GM12875 (cell line): Measurements from ENCODE around the gene SPIRE1.
"Not testable (repeated sequence)": the region's sequence is repeated elsewhere in the genome, so short reads cannot be mapped to it uniquely, and the experiment has no call there.

Source experiments
- H3K4me3 ChIP-seq: one replicate; pipeline ENCODE4 v1.5.1; 2011; ENCODE audit warnings: low read depth, low read length, control low read depth
- CTCF ChIP-seq: IDR thresholded peaks from 2 replicates; pipeline ENCODE4 v1.5.1; 2011; ENCODE audit warnings: low read depth, mild to moderate bottlenecking, control low read depth, inconsistent platforms, low read length, moderate library complexity, borderline replicate concordance; ENCODE audit not compliant: insufficient read depth

Gene SPIRE1

DNA sequence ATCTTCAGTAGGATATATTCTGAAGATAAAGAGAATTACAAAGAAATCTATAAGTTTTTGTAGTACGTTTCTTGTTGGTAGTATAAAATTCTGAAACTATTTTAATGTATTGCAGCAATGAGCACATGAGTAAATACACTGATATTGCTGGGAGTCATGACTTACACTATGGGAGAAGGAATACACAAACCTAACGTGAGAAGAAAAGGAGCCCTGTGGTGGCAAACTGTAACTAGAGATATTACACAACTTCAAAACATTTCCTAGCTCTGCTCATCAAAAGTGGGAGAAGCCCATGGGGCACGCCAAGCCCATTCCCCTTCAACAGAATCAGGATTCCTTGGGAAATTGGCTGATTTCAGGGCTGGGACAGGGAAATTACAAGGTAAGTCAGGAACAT, 20.5 kb downstream of the SPIRE1 start:
- no peak overlapping the region for H3K4me3 ChIP-seq
- no peak for TF ChIP-seq CTCF

DNA sequence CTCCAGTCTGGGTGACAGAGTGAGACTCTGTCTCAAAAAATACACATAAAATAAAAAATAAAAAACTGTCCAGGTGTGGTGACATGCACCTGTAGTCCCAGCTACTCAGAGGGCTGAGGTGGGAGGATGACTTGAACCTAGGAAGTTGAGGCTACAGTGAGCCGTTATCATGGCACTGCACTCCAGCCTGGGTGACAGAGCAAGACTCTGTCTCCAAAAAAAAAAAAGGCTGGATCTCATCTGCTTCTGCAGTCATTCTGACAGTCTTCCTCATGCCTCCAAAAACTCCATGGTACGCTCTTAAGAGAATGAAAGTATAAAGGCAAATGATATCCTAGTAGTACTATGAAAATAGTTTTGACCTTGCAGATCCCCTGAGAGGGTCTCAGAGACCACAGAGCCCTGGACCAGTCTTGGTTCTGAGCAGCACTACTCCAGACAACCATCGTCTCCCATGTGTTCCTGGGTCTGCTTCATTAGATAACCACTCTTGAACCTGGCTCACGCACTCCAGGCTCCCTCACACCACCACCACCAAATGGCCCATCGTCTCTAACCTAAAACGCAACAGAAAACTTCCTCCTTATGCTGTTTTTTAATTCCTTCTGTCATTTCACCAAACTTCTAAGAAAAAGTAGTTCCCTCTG, 26.0 kb downstream of the SPIRE1 start:
- no peak for TF ChIP-seq CTCF
- H3K4me3 ChIP-seq: no peak overlapping the region

GRCh38 chr18:12630136-12630535, 27.8 kb downstream of the SPIRE1 start:
- TF ChIP-seq CTCF: no peak

GRCh38 chr18:12628706-12629702, 28.9 kb downstream of the SPIRE1 start:
- no peak for TF ChIP-seq CTCF

More at GRCh38 chr18:12630136-12630535, 27.8 kb downstream of the SPIRE1 start:
- H3K4me3 ChIP-seq: no peak overlapping the region

GRCh38 chr18:12627199-12627598, 30.7 kb downstream of the SPIRE1 start:
- not testable (repeated sequence) for H3K4me3 ChIP-seq

More at GRCh38 chr18:12628706-12629702, 28.9 kb downstream of the SPIRE1 start:
- H3K4me3 ChIP-seq: no peak overlapping the region

GRCh38 chr18:12625241-12625640, 32.7 kb downstream of the SPIRE1 start:
- no peak overlapping the region for H3K4me3 ChIP-seq
- TF ChIP-seq CTCF: no peak

DNA sequence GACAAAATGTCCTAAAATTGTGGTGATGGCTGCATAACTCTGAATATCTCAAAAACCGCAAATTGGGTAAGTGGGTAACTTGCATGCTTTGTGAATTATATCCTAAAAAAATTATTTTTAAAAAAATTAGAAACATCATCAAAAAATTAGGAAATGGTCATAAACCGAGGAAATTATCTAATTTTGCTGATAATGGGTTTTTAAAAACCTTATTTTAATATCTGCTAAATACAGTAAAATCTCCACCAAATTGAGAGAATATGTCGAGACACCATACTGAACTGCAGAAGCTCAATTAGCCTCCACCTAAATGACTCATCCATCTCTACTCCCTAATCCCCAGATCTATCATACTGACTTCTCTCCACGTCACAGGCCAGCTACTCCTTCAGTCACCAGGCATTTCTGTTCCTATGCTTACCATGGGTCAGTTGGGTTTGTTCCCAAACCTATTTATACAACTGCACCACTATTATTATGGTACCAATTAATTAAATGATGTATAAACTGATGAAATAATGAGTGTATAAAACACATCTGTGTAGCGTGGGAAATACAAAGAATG, 36.1 kb downstream of the SPIRE1 start:
- no peak overlapping the region for H3K4me3 ChIP-seq
- TF ChIP-seq CTCF: no peak
